AG10803 (cell line): ENCODE data around the gene MED8.

Source experiments
- DNase-seq: peaks from one replicate; pipeline ENCODE4 v3.0.0; 2010; ENCODE audit warnings: low read depth
- H3K4me3 ChIP-seq: 2 replicates; pipeline ENCODE4 v1.5.1; 2011; ENCODE audit warnings: mild to moderate bottlenecking, low read length, control low read depth
- CTCF ChIP-seq: conservative IDR thresholded peaks from 2 replicates; pipeline ENCODE4 v1.5.1; 2011; ENCODE audit warnings: mild to moderate bottlenecking, low read length, control low read depth, inconsistent platforms

MED8 gene

GRCh38 chr1:43389326-43390313 is at the start of gene MED8, which contains the start of gene SZT2:
Gene MED8 (minus strand): TSS chr1:43389800. CDS start chr1:43389764, 36 bp downstream.
Gene SZT2 (plus strand): TSS chr1:43389899. CDS start chr1:43389969, 70 bp downstream.
- H3K4me3 ChIP-seq, result peak within 1 kb of the TSS; percentile 99
- no peak for TF ChIP-seq CTCF
- peak; percentile 91 for DNase-seq

GRCh38 chr1:43438953-43439581 is 49.5 kb upstream of the MED8 start:
- TF ChIP-seq CTCF, result no peak
- no peak for DNase-seq
- no peak overlapping the region for H3K4me3 ChIP-seq

- DNase-seq, result no peak
- TF ChIP-seq CTCF, result no peak
- no peak overlapping the region for H3K4me3 ChIP-seq
Observed at GRCh38 chr1:43438576-43438952, 49.0 kb upstream of the MED8 start.

- H3K4me3 ChIP-seq, result no peak overlapping the region
- TF ChIP-seq CTCF, result no peak
- no peak for DNase-seq
Observed at GRCh38 chr1:43438006-43438405, 48.4 kb upstream of the MED8 start.

GRCh38 chr1:43437031-43437973 is 47.7 kb upstream of the MED8 start:
- H3K4me3 ChIP-seq, result no peak overlapping the region
- no peak for DNase-seq
- no peak for TF ChIP-seq CTCF

- no peak for TF ChIP-seq CTCF
- no peak overlapping the region for H3K4me3 ChIP-seq
- DNase-seq, result no peak
Observed at GRCh38 chr1:43436371-43436770, 46.8 kb upstream of the MED8 start.
